Ovary (tissue), 9 donors: ENCODE measurements around the gene ACSS2. TPM values are rescaled to one million over a fixed set of nuclear protein-coding genes. Genes with fewer than 3 reads are reported as not detected.

Source experiments
- DNase-seq, 5 donors: peaks; one replicate each; pipeline ENCODE4 v3.0.0-alpha.2; 2019 to 2020
- H3K27ac ChIP-seq, 2 donors: fragments of 200-600 bp; one replicate each; pipeline versions ENCODE4 v1.5.1 to v1.8.0; 2019 to 2022
- H3K27me3 ChIP-seq: fragments of 200-600 bp; one replicate; pipeline ENCODE4 v1.8.0; 2022
- H3K36me3 ChIP-seq: fragments of 200-600 bp; sonication (generic); one replicate; pipeline ENCODE4 v1.5.1; 2019
- H3K4me1 ChIP-seq: one replicate; pipeline ENCODE4 v1.8.1; 2013; ENCODE audit warnings: mild to moderate bottlenecking, moderate library complexity; ENCODE audit not compliant: insufficient read depth
- H3K4me3 ChIP-seq: fragments of 200-600 bp; sonication (generic); one replicate; pipeline ENCODE4 v1.5.1; 2017
- H3K9me3 ChIP-seq, 2 donors: fragments of 200-600 bp in 1 of 2; sonication (generic) in 1 of 2; one replicate each; pipeline versions ENCODE4 v1.5.1 to v1.8.1; 2013 to 2019; ENCODE audit warnings: mild to moderate bottlenecking in 1 of 2, moderate library complexity in 1 of 2
- CTCF ChIP-seq, 3 donors: fragments of 450-650 bp in 2 of 3; fragments of 200-600 bp in 1 of 3; IDR thresholded peaks; one replicate each; pipeline versions ENCODE4 v1.5.1 to v1.8.0; 2016 to 2022; ENCODE audit warnings: antibody characterized with exemption in 3 of 3, mild to moderate bottlenecking in 1 of 3
- EP300 ChIP-seq: sonication (generic); formaldehyde crosslinking; IDR thresholded peaks from one replicate; pipeline ENCODE4 v1.6.1; 2017; ENCODE audit warnings: antibody characterized with exemption
- POLR2A ChIP-seq: fragments of 450-650 bp; IDR thresholded peaks from one replicate; pipeline ENCODE4 v1.6.1; 2017; ENCODE audit warnings: antibody characterized with exemption, mild to moderate bottlenecking, moderate library complexity
- WGBS, 3 donors: extraction: QIAGEN DNeasy Blood & Tissue Kit in 1 of 3; methylation state at CpG; one replicate each; pipeline versions ENCODE4 v1.1.5 to v1.1.7; 2013 to 2017; 5-methylcytosine and 5-hydroxymethylcytosine counted together
- intact Hi-C, 4 donors: fragments of 100-400 bp; cut with DNase I; formaldehyde crosslinking; loops; one replicate each; pipeline versions ENCODE4 v1.11.0 to v1.15.1; 2022 to 2023
- polyA plus RNA-seq, 2 donors: library from polyadenylated mRNA; stranded (reverse); fragments of 200-250 nt in 1 of 2; fragments of 350-450 nt in 1 of 2; fragmentation: Illumina TruSeq in 1 of 2; extraction: RNeasy Lipid Tissue Mini Kit (QIAGEN cat#74804) in 1 of 2; gene quantifications; one replicate each; pipeline ENCODE4 v1.2.3, GENCODE V29; 2013 to 2014
- total RNA-seq, 7 donors: library from RNA; depleted of rRNA in 2 of 7; stranded (reverse); fragments of >200 nt in 2 of 7; fragmentation: NEBNext Ultra II Directional in 3 of 7; extraction: Animal tissue kit (Norgen Biotek cat#: 25700) in 3 of 7; gene quantifications; one replicate each; pipeline versions ENCODE4 v1.1.0 to v1.2.4, GENCODE V29; 2016 to 2023
- donor health status: DM: no; HTN: no; CAD: no; lungs with moderate emphysema.
- donor health status: DM: no; HTN: no; CAD: no.
- donor health status: Bipolar disorder and iron deficiency.
- donor health status: DM: yes; HTN: yes; CAD: no.
- donor health status: DM: no; HTN: no; CAD: no.
- donor health status: DM: yes; HTN: yes; CAD: no.

The ACSS2 gene
- total and polyA plus RNA-seq, 9 donors = 25.3 to 59.7 (median 39.1) TPM

GRCh38 chr20:34943808-34944567 is 67.6 kb downstream of the ACSS2 start:
- H3K4me3 ChIP-seq = no peak overlapping the region
- no peak for DNase-seq
- no peaks in the 10 kb centered on the region for H3K9me3 ChIP-seq
- H3K4me1 ChIP-seq = no peaks in the 10 kb centered on the region
- H3K27me3 ChIP-seq = no peaks in the 10 kb centered on the region
- WGBS, 3 donors = 81 to 90% (median 90%) methylated on average over 2 of the region's 2 CpGs
- H3K27ac ChIP-seq = no peak overlapping the region
- H3K36me3 ChIP-seq = no peaks in the 10 kb centered on the region
- no peak for TF ChIP-seq EP300
- TF ChIP-seq POLR2A = no peak
- no peak for TF ChIP-seq CTCF (IDR thresholded peaks at IDR 0.05)
- intact Hi-C loops = no loop called here

GRCh38 chr20:34945315-34946077 is 69.1 kb downstream of the ACSS2 start:
- no peaks in the 10 kb centered on the region for H3K36me3 ChIP-seq
- DNase-seq = no peak
- H3K9me3 ChIP-seq = no peaks in the 10 kb centered on the region
- no peaks in the 10 kb centered on the region for H3K4me1 ChIP-seq
- TF ChIP-seq POLR2A (no peak), CTCF (IDR thresholded peaks at IDR 0.05) (no peak), EP300 (no peak)
- no peak overlapping the region for H3K4me3 ChIP-seq
- no peak overlapping the region for H3K27ac ChIP-seq
- H3K27me3 ChIP-seq = no peaks in the 10 kb centered on the region
- intact Hi-C loops = no loop called here
- 80 to 83% (median 81%) methylated on average over 7 of the region's 7 CpGs for WGBS, 3 donors

- H3K4me1 ChIP-seq = no peaks in the 10 kb centered on the region
- DNase-seq = no peak
- no peaks in the 10 kb centered on the region for H3K36me3 ChIP-seq
- WGBS, 3 donors = 28 to 47% (median 30%) methylated on average over 3 of the region's 3 CpGs
- H3K27ac ChIP-seq = no peak overlapping the region
- intact Hi-C loops = no loop called here
- H3K27me3 ChIP-seq = no peaks in the 10 kb centered on the region
- no peaks in the 10 kb centered on the region for H3K9me3 ChIP-seq
- H3K4me3 ChIP-seq = no peak overlapping the region
- no peak for TF ChIP-seq CTCF (IDR thresholded peaks at IDR 0.05)
- no peak for TF ChIP-seq EP300
- no peak for TF ChIP-seq POLR2A
These were observed 70.2 kb downstream of the ACSS2 start for GRCh38 chr20:34946661-34947060.

- no peaks in the 10 kb centered on the region for H3K9me3 ChIP-seq
- H3K4me3 ChIP-seq = no peak overlapping the region
- DNase-seq = no peak
- H3K27ac ChIP-seq = no peak overlapping the region
- H3K27me3 ChIP-seq = no peaks in the 10 kb centered on the region
- TF ChIP-seq CTCF (IDR thresholded peaks at IDR 0.05) = no peak
- no peak for TF ChIP-seq EP300
- no peak for TF ChIP-seq POLR2A
- intact Hi-C loops = no loop called here
- no peaks in the 10 kb centered on the region for H3K4me1 ChIP-seq
- no peaks in the 10 kb centered on the region for H3K36me3 ChIP-seq
These were observed 70.9 kb downstream of the ACSS2 start for GRCh38 chr20:34947336-34947735.
